GM19395 (cell line): ENCODE data around the gene RNF113A.
A peak's percentile ranks its signal among the peaks of the same experiment; 100 is the strongest.
"Not testable (repeated sequence)": the region's sequence is repeated elsewhere in the genome, so short reads cannot be mapped to it uniquely, and the experiment has no call there.

Experiments
- ATAC-seq: cut with Tn5 transposase; IDR thresholded peaks from one replicate; pipeline ENCODE4 v1.9.1; 2021; ENCODE audit warnings: mild to moderate bottlenecking, moderate library complexity; ENCODE audit not compliant: unreplicated experiment

The RNF113A gene

DNA sequence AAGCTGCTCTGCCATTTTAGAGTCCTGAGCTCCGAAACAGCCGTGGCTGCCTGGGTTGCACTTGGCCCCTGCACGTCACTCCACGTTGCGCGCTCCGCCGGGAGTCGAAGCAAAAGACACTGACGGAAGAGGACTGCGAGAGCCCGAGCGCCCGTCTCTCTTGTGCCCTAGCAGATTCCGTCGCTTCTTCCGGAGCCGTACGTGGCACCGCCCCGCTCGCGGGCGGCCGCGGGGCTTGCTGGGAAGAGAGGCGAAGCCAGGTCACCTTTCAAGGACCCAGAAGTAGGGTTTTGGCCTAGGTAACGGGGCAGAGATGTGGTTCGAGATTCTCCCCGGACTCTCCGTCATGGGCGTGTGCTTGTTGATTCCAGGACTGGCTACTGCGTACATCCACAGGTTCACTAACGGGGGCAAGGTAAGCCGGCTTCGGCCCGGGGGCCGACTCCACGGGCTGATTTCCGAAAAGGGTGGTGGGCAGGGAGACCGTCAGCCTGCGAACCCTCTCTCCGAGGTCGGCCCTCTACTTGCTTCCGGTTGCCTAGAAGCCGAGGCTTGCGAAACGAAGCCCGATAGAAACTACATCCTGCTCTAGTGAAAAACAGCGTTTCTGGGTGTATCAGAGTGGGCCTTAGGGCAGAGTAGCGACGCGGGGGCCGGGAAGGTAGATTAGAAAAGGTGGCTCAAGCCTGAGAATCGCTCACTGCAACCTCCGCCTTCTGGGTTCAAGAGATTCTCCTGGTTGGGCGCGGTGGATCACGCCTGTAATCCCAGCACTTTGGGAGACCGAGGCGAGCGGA is at the start of gene RNF113A, which contains the start of gene NDUFA1:
RNF113A (minus strand) TSS at position 135 of the 797 bp plus-strand sequence; CDS start at position 15, 120 bp downstream.
NDUFA1 (plus strand) TSS at position 234 of the 797 bp plus-strand sequence; CDS start at position 314, 80 bp downstream.
- ATAC-seq = peak; percentile 84

DNA sequence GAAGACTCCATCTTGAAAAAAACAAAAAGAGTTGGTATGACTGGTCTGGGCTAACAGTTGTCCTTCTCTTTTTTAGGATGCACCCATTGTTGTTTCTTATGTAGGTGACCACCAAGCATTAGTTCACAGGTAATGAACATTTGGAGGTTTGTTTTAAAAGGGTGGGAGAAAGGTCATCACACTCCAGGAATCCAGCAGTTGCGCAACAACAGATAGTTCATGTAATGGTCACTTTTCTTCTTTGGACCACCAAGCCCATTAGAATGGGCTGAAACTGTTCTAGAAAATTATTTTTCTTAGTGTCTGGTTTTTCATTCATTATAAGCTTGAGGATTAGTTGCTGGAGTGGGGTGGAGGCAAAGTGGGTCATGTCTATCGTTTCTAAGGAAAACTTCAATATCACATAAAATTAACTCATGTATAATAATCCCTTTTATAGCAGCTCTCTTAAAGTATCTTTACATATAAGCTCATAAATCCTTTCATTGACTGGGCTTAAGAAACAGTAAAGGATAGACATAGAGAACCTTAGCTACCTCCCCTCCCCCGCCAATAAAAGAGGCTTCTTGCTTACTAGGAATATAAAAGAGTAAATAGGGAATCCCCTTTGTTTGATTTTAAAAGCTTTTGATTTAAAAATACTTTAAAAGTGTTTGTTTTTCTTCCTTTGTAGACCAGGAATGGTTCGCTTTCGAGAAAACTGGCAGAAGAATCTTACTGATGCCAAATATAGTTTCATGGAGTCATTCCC is 48.5 kb upstream of the RNF113A start:
- no peak for ATAC-seq

- ATAC-seq = no peak
Measured at GRCh38 chrX:119917877-119918276, 46.3 kb upstream of the RNF113A start.

DNA sequence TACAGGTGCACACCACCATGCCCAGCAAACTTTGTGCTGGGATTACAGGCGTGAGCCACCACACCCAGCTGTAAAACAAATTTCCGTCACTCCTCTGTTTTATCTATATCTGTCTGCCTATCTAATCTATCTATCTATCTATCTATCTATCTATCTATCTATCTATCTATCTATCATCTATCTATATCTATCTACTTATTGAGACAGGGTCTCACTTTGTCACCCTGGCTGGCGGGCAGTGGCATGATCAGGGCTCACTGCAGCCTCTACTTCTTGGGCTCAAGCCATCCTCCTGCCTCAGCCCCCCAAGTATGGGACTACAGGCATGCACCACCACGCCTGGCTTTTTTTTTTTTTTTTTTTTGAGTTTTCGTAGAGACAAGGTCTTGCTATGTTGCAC is 44.8 kb upstream of the RNF113A start:
- ATAC-seq = no peak

GRCh38 chrX:119900976-119901375 is 29.4 kb upstream of the RNF113A start:
- no peak for ATAC-seq

GRCh38 chrX:119899125-119899524 is 27.6 kb upstream of the RNF113A start:
- ATAC-seq = no peak

GRCh38 chrX:119895843-119896326 is 24.4 kb upstream of the RNF113A start, which contains the start of gene AKAP14:
Gene AKAP14 (plus strand): TSS chrX:119895893. CDS start chrX:119903224, 7,331 bp downstream.
- no peak for ATAC-seq

DNA sequence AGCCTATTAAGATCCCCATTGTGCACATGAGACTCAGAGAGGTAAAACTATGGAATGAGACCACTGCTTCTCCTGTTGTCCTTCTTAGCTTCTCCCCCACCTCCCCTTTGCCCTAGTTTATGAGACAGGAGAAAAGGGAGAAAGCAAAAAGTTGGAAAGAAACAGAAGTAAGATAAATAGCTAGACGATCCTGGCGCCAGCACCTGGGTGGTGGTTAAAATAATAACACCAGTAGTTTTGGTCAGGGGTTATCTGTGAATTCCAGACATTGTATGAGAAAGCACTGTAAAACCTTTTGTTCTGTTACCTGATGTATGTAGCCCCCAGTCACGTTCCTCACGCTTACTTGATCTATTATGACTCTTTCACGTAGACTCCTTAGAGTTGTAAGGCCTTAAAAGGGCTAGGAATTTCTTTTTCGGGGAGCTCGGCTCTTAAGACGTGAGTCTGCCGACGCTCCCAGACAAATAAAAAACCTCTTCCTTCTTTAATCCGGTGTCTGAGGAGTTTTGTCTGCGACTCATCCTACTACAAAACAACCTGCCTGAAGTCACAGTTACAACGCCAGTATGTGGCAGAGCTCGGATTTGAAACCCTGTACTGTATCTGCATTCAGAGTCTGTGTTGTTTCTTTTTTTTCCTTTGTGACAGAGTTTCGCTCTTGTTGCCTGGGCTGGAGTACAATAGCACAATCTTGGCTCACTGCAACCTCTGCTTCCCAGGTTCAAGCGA is 20.6 kb upstream of the RNF113A start:
- ATAC-seq = not testable (repeated sequence)

DNA sequence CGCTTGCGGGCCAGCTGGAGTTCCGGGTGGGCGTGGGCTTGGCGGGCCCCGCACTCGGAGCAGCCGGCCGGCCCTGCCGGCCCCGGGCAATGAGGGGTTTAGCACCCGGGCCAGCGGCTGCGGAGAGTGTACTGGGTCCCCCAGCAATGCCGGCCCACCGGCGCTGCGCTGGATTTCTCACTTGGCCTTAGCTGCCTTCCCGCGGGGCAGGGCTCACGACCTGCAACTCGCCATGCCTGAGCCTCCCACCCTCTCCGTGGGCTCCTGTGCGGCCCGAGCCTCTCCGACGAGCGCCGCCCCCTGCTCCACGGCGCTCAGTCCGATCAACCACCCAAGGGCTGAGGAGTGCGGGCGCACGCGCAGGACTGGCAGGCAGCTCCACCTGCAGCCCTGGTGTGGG is 19.1 kb upstream of the RNF113A start:
- ATAC-seq = not testable (repeated sequence)

- peak; percentile 81 for ATAC-seq
Measured at GRCh38 chrX:119887721-119888425, 16.3 kb upstream of the RNF113A start.

DNA sequence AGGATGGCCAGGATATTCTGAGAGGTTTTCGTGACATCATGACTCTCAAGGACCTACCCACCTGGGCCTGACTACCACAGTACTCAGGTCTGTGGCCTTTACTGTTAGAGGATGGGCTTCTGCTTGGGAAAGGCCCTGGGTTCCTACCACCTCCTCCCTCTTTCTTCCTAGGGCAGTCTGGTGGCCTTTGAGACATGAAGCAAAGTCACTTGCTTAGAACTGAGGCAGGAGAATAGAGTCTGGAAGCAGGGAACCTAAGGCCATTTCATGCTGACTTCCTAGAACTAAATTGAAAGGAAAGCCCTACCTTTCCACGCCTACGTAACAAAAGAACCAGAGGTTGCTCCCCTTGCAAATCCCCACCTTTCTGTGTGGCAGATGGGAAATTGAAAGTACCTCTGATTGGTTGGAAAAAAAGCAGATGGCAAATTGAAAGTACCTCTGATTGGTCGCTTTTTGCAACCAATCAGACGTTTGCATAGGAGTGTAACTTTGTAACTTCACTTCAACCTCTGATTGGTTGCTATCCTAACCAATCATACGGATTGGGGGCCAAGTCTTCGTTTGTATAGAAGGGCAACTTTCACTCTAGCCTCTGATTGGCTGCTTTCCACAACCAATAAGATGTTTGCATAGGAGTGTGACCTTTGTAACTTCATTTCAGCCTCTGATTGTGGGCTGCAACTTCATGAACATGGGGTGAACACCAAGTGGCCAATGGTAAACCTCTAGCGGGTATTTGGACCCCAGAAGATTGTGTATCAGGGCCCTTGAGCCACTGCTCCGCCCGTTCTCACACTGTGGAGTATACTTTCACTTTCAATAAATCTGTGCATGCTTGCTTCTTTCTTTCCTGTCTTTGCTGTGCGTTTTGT is 14.3 kb upstream of the RNF113A start:
- no peak for ATAC-seq

DNA sequence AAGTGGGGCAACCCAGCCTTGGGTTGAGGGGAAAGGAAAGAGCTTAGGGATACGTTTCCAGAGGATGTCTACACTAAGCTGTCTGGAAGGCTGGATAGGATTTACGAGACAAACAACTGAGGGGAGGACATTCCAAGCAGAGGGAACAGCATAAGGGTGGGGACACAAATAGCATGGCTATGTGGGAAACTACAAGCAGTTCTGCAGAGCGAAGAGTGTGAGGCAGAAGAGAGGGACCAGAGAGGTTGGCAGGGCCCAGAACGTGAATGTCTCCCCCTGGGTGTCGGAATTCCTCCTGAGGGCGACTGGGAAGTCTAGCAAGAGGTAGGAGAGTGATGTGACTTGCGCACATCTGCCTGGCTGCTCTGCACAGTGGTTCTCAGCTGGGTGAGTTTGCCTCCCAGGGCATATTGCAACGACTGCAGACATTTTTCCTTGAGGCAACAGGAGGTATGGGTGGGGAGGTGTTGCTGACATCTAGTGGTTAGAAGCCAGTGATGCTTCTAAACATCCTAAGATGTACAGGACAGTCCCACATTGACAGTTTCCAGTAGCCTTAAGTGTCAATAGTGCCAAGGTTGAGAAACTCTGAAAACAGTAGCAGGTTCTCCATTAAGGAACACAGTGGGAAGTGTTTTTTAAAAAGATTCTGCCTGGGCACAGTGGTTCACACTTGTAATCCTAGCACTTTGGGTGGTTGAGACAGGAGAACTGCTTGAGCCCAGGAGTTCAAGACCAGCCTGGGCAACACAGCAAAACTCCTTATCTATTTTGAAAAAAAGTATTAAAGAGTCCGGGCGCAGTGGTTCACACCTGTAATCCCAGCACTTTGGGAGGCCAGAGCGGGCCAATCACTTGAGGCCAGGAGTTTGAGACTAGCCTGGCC is 9.3 kb upstream of the RNF113A start:
- ATAC-seq = peak; percentile 92

DNA sequence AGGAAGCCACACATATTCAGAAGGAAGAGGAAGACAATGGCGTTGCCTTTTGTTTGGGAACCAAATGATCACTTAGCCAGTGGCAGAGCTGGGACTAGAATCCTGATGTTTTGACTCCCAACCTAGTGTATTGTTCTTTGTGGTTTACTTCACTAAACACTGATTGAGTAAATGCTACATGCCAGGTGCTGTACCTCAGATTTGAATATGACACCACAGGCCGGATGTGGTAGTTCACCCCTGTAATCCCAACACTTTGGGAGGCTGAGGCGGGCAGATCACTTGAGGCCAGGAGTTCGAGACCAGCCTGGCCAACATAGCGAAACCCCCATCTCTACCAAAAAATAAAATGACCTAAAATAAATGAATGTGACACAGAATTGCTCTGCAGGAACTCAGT is 8.5 kb upstream of the RNF113A start:
- no peak for ATAC-seq

GRCh38 chrX:119878740-119879139 is 7.2 kb upstream of the RNF113A start:
- no peak for ATAC-seq

DNA sequence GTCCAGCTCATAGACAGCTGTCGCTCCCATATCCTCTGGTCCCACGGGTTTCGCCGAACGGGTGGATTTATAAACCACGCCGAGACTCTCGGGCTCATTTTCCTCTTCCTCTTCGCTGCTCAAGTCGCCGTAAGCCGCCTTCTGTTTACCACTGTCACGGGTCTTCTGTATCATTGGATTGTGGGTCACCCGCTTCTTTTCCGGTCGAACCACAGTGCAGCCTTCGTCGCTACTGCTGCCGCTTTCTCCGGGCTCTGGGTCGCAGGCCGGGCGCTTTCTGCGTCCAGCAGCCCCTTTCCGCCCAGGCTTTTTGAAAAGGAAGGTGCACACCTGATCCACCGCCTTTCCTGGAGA is 311 bp downstream of the RNF113A start:
- peak; percentile 53 for ATAC-seq

DNA sequence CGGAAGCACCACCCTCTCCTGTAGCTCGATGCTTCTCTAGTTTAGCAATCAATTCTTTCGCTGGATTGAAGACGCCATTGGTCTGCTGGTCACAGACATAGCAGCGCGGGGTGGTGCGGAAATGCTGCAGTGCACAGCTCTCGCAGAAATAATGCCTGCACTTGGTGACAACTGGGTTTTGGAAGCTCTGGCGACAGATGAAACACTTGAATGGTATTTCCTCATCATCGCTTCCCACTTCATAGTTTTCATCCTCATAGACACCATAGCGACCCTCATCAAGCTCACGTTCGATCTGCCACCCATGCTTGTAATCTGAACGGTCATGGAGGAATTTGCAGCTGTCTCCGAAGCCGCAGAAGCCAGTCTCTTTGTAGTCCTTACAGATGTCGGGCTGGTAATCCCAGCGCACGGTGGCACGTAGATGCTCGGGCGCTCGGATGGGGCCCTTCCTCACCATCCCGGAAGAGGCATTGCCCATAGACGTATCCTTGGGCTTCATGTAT is 854 bp downstream of the RNF113A start:
- ATAC-seq = no peak

- ATAC-seq = no peak
Measured at GRCh38 chrX:119853444-119853843, 18.1 kb downstream of the RNF113A start.
